PFSK-1 (cell line): ENCODE results near the gene SFTPA1.

Experiments
- FOXP2 ChIP-seq: optimal IDR thresholded peaks from 2 replicates; pipeline ENCODE3; 2011; ENCODE audit warnings: borderline replicate concordance, control low read depth, inconsistent platforms; ENCODE audit not compliant: insufficient read depth; ENCODE audit errors: extremely low read length, extremely low read depth
- POLR2AphosphoS5 ChIP-seq: IDR thresholded peaks from 2 replicates; pipeline ENCODE4 v1.6.1; 2012; ENCODE audit warnings: low read depth, mild to moderate bottlenecking, control low read depth, low read length, moderate library complexity
- REST ChIP-seq, 2 experiments: IDR thresholded peaks; 2 replicates each; pipeline versions ENCODE4 v1.6.1 to v1.8.0; 2011 to 2012; ENCODE audit warnings: low read depth in 2 of 2, low read length in 2 of 2, control low read depth in 1 of 2, inconsistent platforms in 1 of 2, mild to moderate bottlenecking in 1 of 2, moderate library complexity in 1 of 2; ENCODE audit not compliant: insufficient read depth in 1 of 2
- SIN3A ChIP-seq: IDR thresholded peaks from 2 replicates; pipeline ENCODE4 v1.6.1; 2012; ENCODE audit warnings: mild to moderate bottlenecking, low read length, moderate library complexity, borderline replicate concordance; ENCODE audit not compliant: insufficient read depth
- TAF1 ChIP-seq: IDR thresholded peaks from 2 replicates; pipeline ENCODE4 v1.6.1; 2012; ENCODE audit warnings: low read length, control low read depth, borderline replicate concordance; ENCODE audit not compliant: insufficient read depth

SFTPA1 gene

GRCh38 chr10:79602953-79603352 lies 7.8 kb upstream of the SFTPA1 start:
- no peak for TF ChIP-seq SIN3A
- TF ChIP-seq REST (IDR thresholded peaks at IDR 0.05; ENCODE audit: insufficient read depth in 1 of 2, low read depth in 2 of 2, low read length in 2 of 2), result no peak
- no peak for TF ChIP-seq TAF1
- no peak for TF ChIP-seq POLR2AphosphoS5
- TF ChIP-seq FOXP2, result no peak

- TF ChIP-seq TAF1, result no peak
- no peak for TF ChIP-seq REST (IDR thresholded peaks at IDR 0.05; ENCODE audit: insufficient read depth in 1 of 2, low read depth in 2 of 2, low read length in 2 of 2)
- no peak for TF ChIP-seq FOXP2
- no peak for TF ChIP-seq POLR2AphosphoS5
- TF ChIP-seq SIN3A, result no peak
These were observed 6.4 kb upstream of the SFTPA1 start for GRCh38 chr10:79604294-79604693.

- TF ChIP-seq SIN3A, result no peak
- no peak for TF ChIP-seq FOXP2
- no peak for TF ChIP-seq TAF1
- no peak for TF ChIP-seq POLR2AphosphoS5
- TF ChIP-seq REST (IDR thresholded peaks at IDR 0.05; ENCODE audit: insufficient read depth in 1 of 2, low read depth in 2 of 2, low read length in 2 of 2), result no peak
These were observed 5.4 kb upstream of the SFTPA1 start for GRCh38 chr10:79605308-79605707.

GRCh38 chr10:79608505-79609375 lies 2.0 kb upstream of the SFTPA1 start:
- TF ChIP-seq POLR2AphosphoS5 (no peak), TAF1 (no peak), REST (IDR thresholded peaks at IDR 0.05; ENCODE audit: insufficient read depth in 1 of 2, low read depth in 2 of 2, low read length in 2 of 2) (no peak), FOXP2 (no peak), SIN3A (no peak)
